RWPE2 (cell line): Measurements from ENCODE around the gene OPA3.
A peak's percentile ranks its signal among the peaks of the same experiment; 100 is the strongest.

Experiments used
- ATAC-seq: fragments of 200-7000 bp; cut with Tn5 transposase; 3 replicates; pipeline ENCODE4 v1.9.1; 2021; ENCODE audit warnings: low read depth
- DNase-seq: peaks from one replicate; pipeline ENCODE4 v3.0.0-alpha.2; 2020; ENCODE audit warnings: low spot score
- H3K27ac ChIP-seq: fragments of 450-650 bp; 2 replicates; pipeline ENCODE4 v1.5.1; 2017; ENCODE audit warnings: mild to moderate bottlenecking; ENCODE audit not compliant: poor library complexity, severe bottlenecking
- H3K27me3 ChIP-seq: fragments of 250-450 bp; sonication (Bioruptor Pico); 2 replicates; pipeline ENCODE4 v1.5.1; 2021; ENCODE audit warnings: mild to moderate bottlenecking, moderate library complexity; ENCODE audit not compliant: insufficient read depth, poor library complexity, severe bottlenecking
- H3K36me3 ChIP-seq: fragments of 250-450 bp; sonication (Bioruptor Pico); 2 replicates; pipeline ENCODE4 v1.5.1; 2020; ENCODE audit warnings: low read depth, mild to moderate bottlenecking, moderate library complexity
- H3K4me1 ChIP-seq: fragments of 250-450 bp; sonication (Bioruptor Pico); 2 replicates; pipeline ENCODE4 v1.5.1; 2021; ENCODE audit warnings: mild to moderate bottlenecking, moderate library complexity; ENCODE audit not compliant: insufficient read depth, poor library complexity, severe bottlenecking
- H3K4me3 ChIP-seq: fragments of 250-450 bp; sonication (Bioruptor Pico); 2 replicates; pipeline ENCODE4 v1.5.1; 2021; ENCODE audit warnings: mild to moderate bottlenecking, moderate library complexity; ENCODE audit not compliant: severe bottlenecking
- H3K9me3 ChIP-seq: fragments of 250-450 bp; sonication (Bioruptor Pico); 2 replicates; pipeline ENCODE4 v1.5.1; 2021; ENCODE audit warnings: mild to moderate bottlenecking, moderate library complexity; ENCODE audit not compliant: severe bottlenecking
- TF ChIP-seq, protein P1 (sequence below): fragments of 450-650 bp; IDR thresholded peaks from one replicate; pipeline ENCODE4 v1.5.1; 2017; ENCODE audit warnings: mild to moderate bottlenecking, moderate library complexity; ENCODE audit not compliant: poor library complexity, severe bottlenecking

The OPA3 gene

DNA sequence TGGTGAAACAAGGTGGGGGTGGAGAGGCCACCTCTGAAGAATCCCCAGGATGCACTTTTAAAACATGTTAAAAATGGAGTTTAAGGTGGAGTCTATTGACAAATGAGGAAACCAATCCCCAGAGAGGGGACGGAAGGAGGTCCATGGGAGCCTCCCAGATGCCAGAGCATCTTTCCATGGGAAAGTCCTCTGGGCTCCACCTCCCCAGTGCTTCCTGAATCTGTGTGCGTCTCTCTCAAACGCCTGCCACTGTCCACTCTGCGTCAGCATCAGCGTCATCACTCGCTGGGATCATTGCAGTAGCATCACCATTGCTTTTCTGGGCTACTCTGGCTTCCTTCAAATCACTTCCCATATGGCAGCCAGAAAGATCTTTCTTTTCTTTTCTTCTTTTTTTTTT, 11.2 kb upstream of the OPA3 start:
- Histone ChIP-seq H3K36me3 (no peaks in the 10 kb centered on the region), H3K27ac (no peak overlapping the region), H3K4me1 (peaks cover 28% of the 10 kb centered on the region), H3K4me3 (no peak overlapping the region), H3K9me3 (no peaks in the 10 kb centered on the region), H3K27me3 (no peaks in the 10 kb centered on the region)
- DNase-seq (no peak), ATAC-seq (no peak)
- TF ChIP-seq, protein P1, sequence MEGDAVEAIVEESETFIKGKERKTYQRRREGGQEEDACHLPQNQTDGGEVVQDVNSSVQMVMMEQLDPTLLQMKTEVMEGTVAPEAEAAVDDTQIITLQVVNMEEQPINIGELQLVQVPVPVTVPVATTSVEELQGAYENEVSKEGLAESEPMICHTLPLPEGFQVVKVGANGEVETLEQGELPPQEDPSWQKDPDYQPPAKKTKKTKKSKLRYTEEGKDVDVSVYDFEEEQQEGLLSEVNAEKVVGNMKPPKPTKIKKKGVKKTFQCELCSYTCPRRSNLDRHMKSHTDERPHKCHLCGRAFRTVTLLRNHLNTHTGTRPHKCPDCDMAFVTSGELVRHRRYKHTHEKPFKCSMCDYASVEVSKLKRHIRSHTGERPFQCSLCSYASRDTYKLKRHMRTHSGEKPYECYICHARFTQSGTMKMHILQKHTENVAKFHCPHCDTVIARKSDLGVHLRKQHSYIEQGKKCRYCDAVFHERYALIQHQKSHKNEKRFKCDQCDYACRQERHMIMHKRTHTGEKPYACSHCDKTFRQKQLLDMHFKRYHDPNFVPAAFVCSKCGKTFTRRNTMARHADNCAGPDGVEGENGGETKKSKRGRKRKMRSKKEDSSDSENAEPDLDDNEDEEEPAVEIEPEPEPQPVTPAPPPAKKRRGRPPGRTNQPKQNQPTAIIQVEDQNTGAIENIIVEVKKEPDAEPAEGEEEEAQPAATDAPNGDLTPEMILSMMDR: no peak

GRCh38 chr19:45593520-45593919, 8.9 kb upstream of the OPA3 start:
- TF ChIP-seq, protein P1: no peak
- H3K27me3 ChIP-seq: no peaks in the 10 kb centered on the region
- H3K27ac ChIP-seq: no peak overlapping the region
- DNase-seq (no peak), ATAC-seq (no peak)
- peaks cover 18% of the 10 kb centered on the region for H3K4me1 ChIP-seq
- no peak overlapping the region for H3K4me3 ChIP-seq
- H3K36me3 ChIP-seq: no peaks in the 10 kb centered on the region
- H3K9me3 ChIP-seq: no peaks in the 10 kb centered on the region

DNA sequence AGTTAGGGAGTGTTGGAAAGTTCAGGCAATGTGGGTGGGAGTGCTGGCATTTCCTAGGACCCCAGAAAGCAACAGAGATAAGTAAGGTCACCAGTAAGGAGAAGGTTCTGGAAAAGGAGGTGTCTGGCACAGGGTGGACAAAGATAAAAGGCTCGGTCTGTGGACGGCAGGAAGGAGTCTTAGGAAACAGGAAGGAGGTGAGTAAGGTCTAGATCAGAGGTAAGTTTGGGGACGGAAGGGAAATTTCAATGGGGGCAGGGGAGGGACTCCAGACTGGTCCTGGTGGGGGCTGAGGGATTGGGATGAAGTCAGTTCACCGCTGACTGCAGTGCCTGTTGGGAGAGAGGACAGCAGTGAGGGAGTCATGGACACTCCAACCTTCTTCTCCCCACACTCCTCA, 7.8 kb upstream of the OPA3 start:
- DNase-seq (no peak), ATAC-seq (peak; percentile 59)
- TF ChIP-seq, protein P1: no peak
- no peaks in the 10 kb centered on the region for H3K9me3 ChIP-seq
- H3K27me3 ChIP-seq: no peaks in the 10 kb centered on the region
- peak overlapping the region; percentile 40 for H3K27ac ChIP-seq
- no peaks in the 10 kb centered on the region for H3K36me3 ChIP-seq
- H3K4me3 ChIP-seq: no peak overlapping the region
- H3K4me1 ChIP-seq: peaks cover 10% of the 10 kb centered on the region

- Histone ChIP-seq H3K9me3 (no peaks in the 10 kb centered on the region), H3K4me3 (no peak overlapping the region), H3K27ac (peak overlapping the region; percentile 40), H3K4me1 (peaks cover 10% of the 10 kb centered on the region), H3K36me3 (no peaks in the 10 kb centered on the region), H3K27me3 (no peaks in the 10 kb centered on the region)
- TF ChIP-seq, protein P1: no peak
- ATAC-seq: no peak
- DNase-seq: no peak
Observed at GRCh38 chr19:45591638-45592005, 7.0 kb upstream of the OPA3 start.

DNA sequence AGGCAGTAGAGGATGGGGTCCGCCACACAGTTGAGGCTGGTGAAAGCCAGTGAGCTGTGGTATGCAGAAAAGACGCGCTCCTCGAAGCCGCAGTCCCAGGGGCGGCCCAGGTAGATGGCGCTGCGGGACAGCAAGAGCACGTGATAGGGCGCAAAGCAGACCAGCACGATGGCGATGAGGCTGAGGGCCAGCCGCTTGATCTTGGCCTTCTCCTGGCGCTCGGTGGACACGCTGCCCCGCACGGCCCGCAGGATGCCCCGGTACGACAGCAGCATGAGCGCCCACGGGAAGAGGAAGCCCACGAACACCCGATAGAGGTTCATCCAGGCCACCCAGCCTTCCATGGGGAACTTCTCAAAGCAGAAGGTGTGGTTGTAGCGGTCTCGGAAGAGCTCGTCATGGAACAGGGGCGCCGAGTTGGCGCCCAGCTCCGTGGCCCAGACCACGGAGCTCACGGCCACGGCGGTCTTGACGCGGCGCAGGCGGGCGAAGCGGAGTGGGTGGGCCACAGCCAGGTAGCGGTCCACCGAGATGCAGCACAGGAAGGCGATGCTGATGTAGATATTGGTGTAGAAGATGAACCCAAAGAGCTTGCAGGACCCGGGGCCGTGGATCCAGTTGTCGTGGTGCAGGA, 6.5 kb upstream of the OPA3 start:
- no peak overlapping the region for H3K4me3 ChIP-seq
- H3K36me3 ChIP-seq: no peaks in the 10 kb centered on the region
- H3K9me3 ChIP-seq: no peaks in the 10 kb centered on the region
- TF ChIP-seq, protein P1: peak; percentile 64
- H3K27me3 ChIP-seq: no peaks in the 10 kb centered on the region
- no peak for DNase-seq
- peak; percentile 64; the same call in 2 of the 3 replicates for ATAC-seq
- H3K4me1 ChIP-seq: peaks cover 10% of the 10 kb centered on the region
- H3K27ac ChIP-seq: no peak overlapping the region
